ENCODE data around the gene TRIM47. TPM values are rescaled to one million over a fixed set of nuclear protein-coding genes. Genes with fewer than 3 reads are reported as not detected.
"Not testable (repeated sequence)": the region's sequence is repeated elsewhere in the genome, so short reads cannot be mapped to it uniquely, and the experiment has no call there.

The TRIM47 gene
- total RNA-seq, 2 donors from 2014 or later: 60.8 to 70.9 TPM

- intact Hi-C loops (cut with DNase I): no loop called here
- DNase-seq (ENCODE audit: low spot score): no peak
Observed at GRCh38 chr17:75895370-75896155, 17.2 kb upstream of the TRIM47 start.

GRCh38 chr17:75894049-75894733, 15.8 kb upstream of the TRIM47 start:
- intact Hi-C loops (cut with DNase I): no loop called here
- peak; percentile 69 for DNase-seq (ENCODE audit: low spot score)

- intact Hi-C loops (cut with DNase I): no loop called here
- DNase-seq (ENCODE audit: low spot score): no peak
Observed at GRCh38 chr17:75893305-75894048, 15.1 kb upstream of the TRIM47 start.

- DNase-seq (ENCODE audit: low spot score): peak; percentile 73
- intact Hi-C loops (cut with DNase I): no loop called here
Observed at GRCh38 chr17:75892556-75893224, 14.3 kb upstream of the TRIM47 start.

- intact Hi-C loops (cut with DNase I): no loop called here
- DNase-seq (ENCODE audit: low spot score): peak; percentile 65
Observed at GRCh38 chr17:75891605-75892555, 13.5 kb upstream of the TRIM47 start.

GRCh38 chr17:75891022-75891604, 12.7 kb upstream of the TRIM47 start:
- intact Hi-C loops (cut with DNase I): no loop called here

GRCh38 chr17:75889454-75889853, 11.1 kb upstream of the TRIM47 start:
- no peak for DNase-seq (ENCODE audit: low spot score)
- intact Hi-C loops (cut with DNase I): no loop called here

More at GRCh38 chr17:75891022-75891604, 12.7 kb upstream of the TRIM47 start:
- peak; percentile 75 for DNase-seq (ENCODE audit: low spot score)

GRCh38 chr17:75888484-75888883, 10.1 kb upstream of the TRIM47 start:
- intact Hi-C loops (cut with DNase I): no loop called here
- peak; percentile 67 for DNase-seq (ENCODE audit: low spot score)

GRCh38 chr17:75885860-75886259, 7.5 kb upstream of the TRIM47 start:
- DNase-seq (ENCODE audit: low spot score); intact Hi-C loops (cut with DNase I): not testable (repeated sequence)

- intact Hi-C loops (cut with DNase I): no loop called here
- DNase-seq (ENCODE audit: low spot score): no peak
Observed at GRCh38 chr17:75885431-75885830, 7.0 kb upstream of the TRIM47 start.

- DNase-seq (ENCODE audit: low spot score): no peak
- intact Hi-C loops (cut with DNase I): loop anchor here (5.0 kb wide), 2 partner anchors 35 to 605 kb away; no protein-coding TSS in a partner anchor
Observed at GRCh38 chr17:75881678-75882454, 3.5 kb upstream of the TRIM47 start.

GRCh38 chr17:75880266-75880665, 1.9 kb upstream of the TRIM47 start:
- intact Hi-C loops (cut with DNase I): loop anchor here (5.0 kb wide), 2 partner anchors 33 to 607 kb away; no protein-coding TSS in a partner anchor
- DNase-seq (ENCODE audit: low spot score): no peak

GRCh38 chr17:75877752-75878173, 618 bp downstream of the TRIM47 start:
- intact Hi-C loops (cut with DNase I): loop anchor here in 1 of 2 donors (5.0 kb wide), 1 partner anchor 100 kb away; a partner anchor contains a TSS
- peak; percentile 91 for DNase-seq (ENCODE audit: low spot score)

GRCh38 chr17:75876938-75877751, 1.2 kb downstream of the TRIM47 start:
- DNase-seq (ENCODE audit: low spot score): peak; percentile 98
- intact Hi-C loops (cut with DNase I): loop anchor here in 1 of 2 donors (5.0 kb wide), 1 partner anchor 100 kb away; a partner anchor contains a TSS

GRCh38 chr17:75876190-75876937, 2.0 kb downstream of the TRIM47 start:
- DNase-seq (ENCODE audit: low spot score): no peak
- intact Hi-C loops (cut with DNase I): loop anchor here in 1 of 2 donors (5.0 kb wide), 1 partner anchor 99 kb away; a partner anchor contains a TSS

GRCh38 chr17:75875940-75876189, 2.5 kb downstream of the TRIM47 start:
- intact Hi-C loops (cut with DNase I): loop anchor here in 1 of 2 donors (5.0 kb wide), 1 partner anchor 99 kb away; a partner anchor contains a TSS
- DNase-seq (ENCODE audit: low spot score): no peak
